Measurements from ENCODE around the gene SPATA16.

DNA sequence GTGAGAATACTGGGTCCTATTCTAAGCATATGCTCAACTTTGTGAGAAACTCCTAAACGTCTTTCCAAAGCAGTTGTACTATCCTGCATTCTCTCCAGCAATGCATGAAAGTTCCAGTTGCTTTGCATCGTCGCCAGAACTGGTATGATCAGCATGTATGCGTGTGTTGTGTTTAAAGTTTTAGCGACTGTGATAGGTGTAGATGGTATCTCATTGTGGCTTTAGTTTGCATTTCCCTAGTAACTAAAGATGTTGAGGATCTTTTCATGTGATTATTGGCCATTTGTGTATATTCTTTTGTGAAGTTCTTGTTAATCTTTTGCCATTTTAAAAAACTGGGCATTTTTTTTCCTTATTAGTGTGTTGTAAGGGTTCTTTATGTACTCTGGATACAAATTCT, 115.1 kb downstream of the SPATA16 start:
- TF ChIP-seq, protein P1, sequence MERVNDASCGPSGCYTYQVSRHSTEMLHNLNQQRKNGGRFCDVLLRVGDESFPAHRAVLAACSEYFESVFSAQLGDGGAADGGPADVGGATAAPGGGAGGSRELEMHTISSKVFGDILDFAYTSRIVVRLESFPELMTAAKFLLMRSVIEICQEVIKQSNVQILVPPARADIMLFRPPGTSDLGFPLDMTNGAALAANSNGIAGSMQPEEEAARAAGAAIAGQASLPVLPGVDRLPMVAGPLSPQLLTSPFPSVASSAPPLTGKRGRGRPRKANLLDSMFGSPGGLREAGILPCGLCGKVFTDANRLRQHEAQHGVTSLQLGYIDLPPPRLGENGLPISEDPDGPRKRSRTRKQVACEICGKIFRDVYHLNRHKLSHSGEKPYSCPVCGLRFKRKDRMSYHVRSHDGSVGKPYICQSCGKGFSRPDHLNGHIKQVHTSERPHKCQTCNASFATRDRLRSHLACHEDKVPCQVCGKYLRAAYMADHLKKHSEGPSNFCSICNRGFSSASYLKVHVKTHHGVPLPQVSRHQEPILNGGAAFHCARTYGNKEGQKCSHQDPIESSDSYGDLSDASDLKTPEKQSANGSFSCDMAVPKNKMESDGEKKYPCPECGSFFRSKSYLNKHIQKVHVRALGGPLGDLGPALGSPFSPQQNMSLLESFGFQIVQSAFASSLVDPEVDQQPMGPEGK (CRISPR knock-in tag; IDR thresholded peaks at IDR 0.05; ENCODE audit: borderline replicate concordance) = no peak
- TF ChIP-seq TCF4 (CRISPR knock-in tag; IDR thresholded peaks at IDR 0.05; ENCODE audit: borderline replicate concordance) (no peak), ZNF8 (CRISPR knock-in tag; IDR thresholded peaks at IDR 0.05) (no peak), ESRRG (CRISPR knock-in tag; IDR thresholded peaks at IDR 0.05) (no peak)
- TF ChIP-seq, protein P2, sequence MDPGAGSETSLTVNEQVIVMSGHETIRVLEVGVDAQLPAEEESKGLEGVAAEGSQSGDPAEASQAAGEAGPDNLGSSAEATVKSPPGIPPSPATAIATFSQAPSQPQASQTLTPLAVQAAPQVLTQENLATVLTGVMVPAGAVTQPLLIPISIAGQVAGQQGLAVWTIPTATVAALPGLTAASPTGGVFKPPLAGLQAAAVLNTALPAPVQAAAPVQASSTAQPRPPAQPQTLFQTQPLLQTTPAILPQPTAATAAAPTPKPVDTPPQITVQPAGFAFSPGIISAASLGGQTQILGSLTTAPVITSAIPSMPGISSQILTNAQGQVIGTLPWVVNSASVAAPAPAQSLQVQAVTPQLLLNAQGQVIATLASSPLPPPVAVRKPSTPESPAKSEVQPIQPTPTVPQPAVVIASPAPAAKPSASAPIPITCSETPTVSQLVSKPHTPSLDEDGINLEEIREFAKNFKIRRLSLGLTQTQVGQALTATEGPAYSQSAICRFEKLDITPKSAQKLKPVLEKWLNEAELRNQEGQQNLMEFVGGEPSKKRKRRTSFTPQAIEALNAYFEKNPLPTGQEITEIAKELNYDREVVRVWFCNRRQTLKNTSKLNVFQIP (CRISPR knock-in tag; IDR thresholded peaks at IDR 0.05; ENCODE audit: borderline replicate concordance, low read depth) = no peak

Data from SK-N-SH treated with all-trans-retinoic acid at 6 μM for 48 hours (cell line).